ENCODE measurements around the gene MAGEB16. TPM values are rescaled to one million over a fixed set of nuclear protein-coding genes. Genes with fewer than 3 reads are reported as not detected.

MAGEB16 gene
- not detected for total RNA-seq
- long read RNA-seq, result 0 reads

GRCh38 chrX:35798042-35798441 is at the start of gene MAGEB16:
TSS of gene MAGEB16 (plus strand) at chrX:35798342. CDS start at chrX:35802197, 3,855 bp downstream.
- intact Hi-C loops (cut with DNase I, micrococcal nuclease), result no loop called here
- ATAC-seq (no peak), DNase-seq (no peak)

- DNase-seq, result no peak
- intact Hi-C loops (cut with DNase I, micrococcal nuclease), result no loop called here
- no peak for ATAC-seq
These were observed 24.1 kb upstream of the MAGEB16 start for GRCh38 chrX:35773958-35774564.

- ATAC-seq (no peak), DNase-seq (no peak)
- intact Hi-C loops (cut with DNase I, micrococcal nuclease), result no loop called here
These were observed 13.1 kb upstream of the MAGEB16 start for GRCh38 chrX:35785075-35785474.

- intact Hi-C loops (cut with DNase I, micrococcal nuclease), result no loop called here
- ATAC-seq, result no peak
- DNase-seq, result no peak
These were observed 11.9 kb upstream of the MAGEB16 start for GRCh38 chrX:35786271-35786670.

- no peak for DNase-seq
- no peak for ATAC-seq
- intact Hi-C loops (cut with DNase I, micrococcal nuclease), result no loop called here
These were observed 10.3 kb upstream of the MAGEB16 start for GRCh38 chrX:35787867-35788266.

- intact Hi-C loops (cut with DNase I, micrococcal nuclease), result no loop called here
- ATAC-seq, result no peak
- DNase-seq, result no peak
These were observed 2.3 kb downstream of the MAGEB16 start for GRCh38 chrX:35800474-35800873.

GRCh38 chrX:35809781-35810180 is 11.6 kb downstream of the MAGEB16 start:
- ATAC-seq (no peak), DNase-seq (no peak)
- intact Hi-C loops (cut with DNase I, micrococcal nuclease), result no loop called here

GRCh38 chrX:35819241-35819640 is 21.1 kb downstream of the MAGEB16 start:
- intact Hi-C loops (cut with DNase I, micrococcal nuclease), result no loop called here
- ATAC-seq (no peak), DNase-seq (no peak)

GRCh38 chrX:35826503-35826902 is 28.4 kb downstream of the MAGEB16 start:
- intact Hi-C loops (cut with DNase I, micrococcal nuclease), result no loop called here
- no peak for DNase-seq
- peak; percentile 19 for ATAC-seq

GRCh38 chrX:35829501-35829900 is 31.4 kb downstream of the MAGEB16 start:
- DNase-seq, result no peak
- no peak for ATAC-seq
- intact Hi-C loops (cut with DNase I, micrococcal nuclease), result no loop called here

- no peak for ATAC-seq
- intact Hi-C loops (cut with DNase I, micrococcal nuclease), result no loop called here
- no peak for DNase-seq
These were observed 43.7 kb downstream of the MAGEB16 start for GRCh38 chrX:35841872-35842271.

GRCh38 chrX:35842674-35843073 is 44.5 kb downstream of the MAGEB16 start:
- DNase-seq (no peak), ATAC-seq (no peak)
- intact Hi-C loops (cut with DNase I, micrococcal nuclease), result no loop called here

- DNase-seq (no peak), ATAC-seq (no peak)
These were observed 49.6 kb downstream of the MAGEB16 start for GRCh38 chrX:35847736-35848135.

More at GRCh38 chrX:35847736-35848135, 49.6 kb downstream of the MAGEB16 start:
- intact Hi-C loops (cut with DNase I, micrococcal nuclease), result no loop called here

Other genes starting within 250 kb of the MAGEB16 start
- gene CFAP47, start 121.4 kb downstream of the MAGEB16 start, total RNA-seq, result not detected

Measured in left colon (tissue), 2 donors.